ENCODE results near the gene TBX3.

The TBX3 gene

DNA sequence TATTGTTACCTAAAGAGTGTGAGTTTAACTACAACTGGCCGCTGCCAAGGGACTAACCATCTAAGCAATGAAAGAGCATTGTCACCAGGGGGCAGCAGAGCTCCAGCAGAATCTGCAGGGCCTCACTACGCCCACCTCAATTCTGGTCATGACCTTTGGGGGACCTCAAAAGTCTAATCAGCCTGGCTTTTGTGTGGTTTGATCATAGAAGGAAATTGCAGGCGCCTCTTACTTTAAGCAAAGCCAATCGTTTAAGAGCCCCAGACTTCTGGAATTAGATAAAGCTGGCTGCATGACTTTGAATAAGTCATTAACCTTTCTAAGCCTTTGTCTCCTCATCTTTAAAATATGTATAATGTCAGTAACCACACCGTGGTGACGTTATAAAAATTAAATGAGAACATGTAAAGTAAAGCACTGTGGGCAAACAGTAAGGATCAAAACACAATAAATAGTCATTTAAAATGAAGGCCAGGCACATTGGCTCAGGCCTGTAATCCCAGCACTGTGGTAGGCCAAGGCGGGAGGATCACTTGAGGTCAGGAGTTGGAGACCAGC, 58.6 kb downstream of the TBX3 start:
- DNase-seq (ENCODE audit: low spot score), result no peak

DNA sequence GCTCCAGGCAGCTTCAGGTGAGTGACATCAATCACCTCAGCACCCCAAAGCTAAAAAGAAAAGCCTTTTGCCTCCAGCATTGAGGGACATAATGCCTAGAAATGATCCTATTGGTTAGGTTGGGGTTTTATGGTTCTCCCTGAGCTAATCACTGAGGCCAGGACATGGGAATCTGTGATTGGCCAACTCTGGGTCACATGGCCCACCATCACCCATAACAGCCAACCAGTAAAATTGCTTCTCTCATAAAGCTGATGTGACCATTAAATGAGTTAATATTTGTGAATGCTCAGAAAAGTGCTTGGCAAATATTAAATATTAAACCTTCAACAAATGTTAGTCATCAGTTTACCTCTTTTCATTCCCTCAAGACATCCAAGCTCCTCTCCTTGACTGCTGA, 60.2 kb downstream of the TBX3 start:
- no peak for DNase-seq (ENCODE audit: low spot score)

All from CD4-positive, alpha-beta T cell treated with Interleukin-6 at 100 ng/mL for 8 hours (primary cell).